MV-4-11 (cell line): Measurements from ENCODE around the gene PRKCH.

Experiments used
- DNase-seq: peaks from one replicate; lab custom pipeline; 2025; lab: John Stamatoyannopoulos, UW

The PRKCH gene

GRCh38 chr14:61553730-61554641 lies 232.6 kb downstream of the PRKCH start:
- DNase-seq = peak; percentile 46

- no peak for DNase-seq
These were observed 233.9 kb downstream of the PRKCH start for GRCh38 chr14:61555056-61555838.

- DNase-seq = no peak
These were observed 235.1 kb downstream of the PRKCH start for GRCh38 chr14:61556455-61556854.

GRCh38 chr14:61557262-61557661 lies 235.9 kb downstream of the PRKCH start:
- no peak for DNase-seq

- no peak for DNase-seq
These were observed 236.5 kb downstream of the PRKCH start for GRCh38 chr14:61557854-61558253.

- no peak for DNase-seq
These were observed 236.9 kb downstream of the PRKCH start for GRCh38 chr14:61558271-61558670.

- DNase-seq = no peak
These were observed 238.3 kb downstream of the PRKCH start for GRCh38 chr14:61559641-61560201.

- no peak for DNase-seq
These were observed 238.9 kb downstream of the PRKCH start for GRCh38 chr14:61560323-61560722.

- no peak for DNase-seq
These were observed 239.7 kb downstream of the PRKCH start for GRCh38 chr14:61561104-61561503.

- peak; percentile 28 for DNase-seq
These were observed 240.4 kb downstream of the PRKCH start for GRCh38 chr14:61561657-61562276.

- DNase-seq = peak; percentile 90
These were observed 241.2 kb downstream of the PRKCH start for GRCh38 chr14:61562321-61563161.

GRCh38 chr14:61563162-61563511 lies 241.8 kb downstream of the PRKCH start:
- DNase-seq = no peak

- no peak for DNase-seq
These were observed 242.7 kb downstream of the PRKCH start for GRCh38 chr14:61563880-61564617.

GRCh38 chr14:61564618-61565091 lies 243.3 kb downstream of the PRKCH start:
- peak; percentile 15 for DNase-seq

GRCh38 chr14:61565181-61565580 lies 243.8 kb downstream of the PRKCH start:
- no peak for DNase-seq

- no peak for DNase-seq
These were observed 244.6 kb downstream of the PRKCH start for GRCh38 chr14:61565836-61566536.

GRCh38 chr14:61566537-61567225 lies 245.3 kb downstream of the PRKCH start:
- DNase-seq = no peak

GRCh38 chr14:61567838-61568571 lies 246.6 kb downstream of the PRKCH start:
- DNase-seq = peak; percentile 58
